ENCODE data around the gene SLC12A8. TPM values are rescaled to one million over a fixed set of nuclear protein-coding genes. Genes with fewer than 3 reads are reported as not detected.

SLC12A8 gene
- total and polyA plus RNA-seq, 4 donors, result 4.2 to 5.2 (median 4.9) TPM

- Histone ChIP-seq H3K27me3 (ENCODE audit: control insufficient read depth, insufficient read depth, low read length) (no peaks in the 10 kb centered on the region), H3K36me3 (ENCODE audit: control insufficient read depth, insufficient read depth, low read length) (no peaks in the 10 kb centered on the region), H3K9me3 (ENCODE audit: control insufficient read depth, insufficient read depth, low read length) (no peaks in the 10 kb centered on the region), H3K4me1 (ENCODE audit: control insufficient read depth, insufficient read depth, low read length) (no peaks in the 10 kb centered on the region), H3K4me3 (ENCODE audit: low read depth, low read length) (no peak overlapping the region), H3K27ac (ENCODE audit: low read depth, low read length) (no peak overlapping the region)
- no peak for DNase-seq (ENCODE audit: low read depth in 4 of 6, low spot score in 6 of 6)
- WGBS (ENCODE audit: insufficient coverage), result 93% methylated on average over 3 of the region's 4 CpGs
Measured at GRCh38 chr3:125068265-125068664, 144.3 kb downstream of the SLC12A8 start.

GRCh38 chr3:125067225-125067624 is 145.3 kb downstream of the SLC12A8 start:
- Histone ChIP-seq H3K27ac (ENCODE audit: low read depth, low read length) (no peak overlapping the region), H3K4me3 (ENCODE audit: low read depth, low read length) (no peak overlapping the region), H3K27me3 (ENCODE audit: control insufficient read depth, insufficient read depth, low read length) (no peaks in the 10 kb centered on the region), H3K9me3 (ENCODE audit: control insufficient read depth, insufficient read depth, low read length) (no peaks in the 10 kb centered on the region), H3K36me3 (ENCODE audit: control insufficient read depth, insufficient read depth, low read length) (no peaks in the 10 kb centered on the region), H3K4me1 (ENCODE audit: control insufficient read depth, insufficient read depth, low read length) (no peaks in the 10 kb centered on the region)
- DNase-seq (ENCODE audit: low read depth in 4 of 6, low spot score in 6 of 6), result no peak
- WGBS (ENCODE audit: insufficient coverage), result 94% methylated on average over 2 of the region's 3 CpGs

- WGBS (ENCODE audit: insufficient coverage), result 81% methylated on average over 6 of the region's 7 CpGs
- Histone ChIP-seq H3K36me3 (ENCODE audit: control insufficient read depth, insufficient read depth, low read length) (no peaks in the 10 kb centered on the region), H3K4me3 (ENCODE audit: low read depth, low read length) (no peak overlapping the region), H3K27ac (ENCODE audit: low read depth, low read length) (no peak overlapping the region), H3K27me3 (ENCODE audit: control insufficient read depth, insufficient read depth, low read length) (peaks cover 5% of the 10 kb centered on the region), H3K9me3 (ENCODE audit: control insufficient read depth, insufficient read depth, low read length) (no peaks in the 10 kb centered on the region), H3K4me1 (ENCODE audit: control insufficient read depth, insufficient read depth, low read length) (no peaks in the 10 kb centered on the region)
- DNase-seq (ENCODE audit: low read depth in 4 of 6, low spot score in 6 of 6), result no peak
Measured at GRCh38 chr3:125062904-125063618, 149.5 kb downstream of the SLC12A8 start.

GRCh38 chr3:125061646-125062045 is 150.9 kb downstream of the SLC12A8 start:
- H3K4me3 ChIP-seq (ENCODE audit: low read depth, low read length), result no peak overlapping the region
- H3K36me3 ChIP-seq (ENCODE audit: control insufficient read depth, insufficient read depth, low read length), result no peaks in the 10 kb centered on the region
- 74% methylated on average over 4 of the region's 5 CpGs for WGBS (ENCODE audit: insufficient coverage)
- no peaks in the 10 kb centered on the region for H3K9me3 ChIP-seq (ENCODE audit: control insufficient read depth, insufficient read depth, low read length)
- no peak overlapping the region for H3K27ac ChIP-seq (ENCODE audit: low read depth, low read length)
- peaks cover 5% of the 10 kb centered on the region for H3K27me3 ChIP-seq (ENCODE audit: control insufficient read depth, insufficient read depth, low read length)
- no peaks in the 10 kb centered on the region for H3K4me1 ChIP-seq (ENCODE audit: control insufficient read depth, insufficient read depth, low read length)
- no peak for DNase-seq (ENCODE audit: low read depth in 4 of 6, low spot score in 6 of 6)

GRCh38 chr3:125061170-125061569 is 151.4 kb downstream of the SLC12A8 start:
- Histone ChIP-seq H3K4me1 (ENCODE audit: control insufficient read depth, insufficient read depth, low read length) (peaks cover 4% of the 10 kb centered on the region), H3K36me3 (ENCODE audit: control insufficient read depth, insufficient read depth, low read length) (no peaks in the 10 kb centered on the region), H3K27me3 (ENCODE audit: control insufficient read depth, insufficient read depth, low read length) (peaks cover 5% of the 10 kb centered on the region), H3K9me3 (ENCODE audit: control insufficient read depth, insufficient read depth, low read length) (no peaks in the 10 kb centered on the region), H3K27ac (ENCODE audit: low read depth, low read length) (no peak overlapping the region), H3K4me3 (ENCODE audit: low read depth, low read length) (no peak overlapping the region)
- DNase-seq (ENCODE audit: low read depth in 4 of 6, low spot score in 6 of 6), result no peak
- WGBS (ENCODE audit: insufficient coverage), result 90% methylated on average over 4 of the region's 4 CpGs

GRCh38 chr3:125059488-125060245 is 152.9 kb downstream of the SLC12A8 start:
- WGBS (ENCODE audit: insufficient coverage), result 79% methylated on average over 6 of the region's 7 CpGs
- Histone ChIP-seq H3K36me3 (ENCODE audit: control insufficient read depth, insufficient read depth, low read length) (no peaks in the 10 kb centered on the region), H3K4me1 (ENCODE audit: control insufficient read depth, insufficient read depth, low read length) (peaks cover 10% of the 10 kb centered on the region), H3K9me3 (ENCODE audit: control insufficient read depth, insufficient read depth, low read length) (no peaks in the 10 kb centered on the region), H3K4me3 (ENCODE audit: low read depth, low read length) (no peak overlapping the region), H3K27me3 (ENCODE audit: control insufficient read depth, insufficient read depth, low read length) (peaks cover 5% of the 10 kb centered on the region), H3K27ac (ENCODE audit: low read depth, low read length) (no peak overlapping the region)
- no peak for DNase-seq (ENCODE audit: low read depth in 4 of 6, low spot score in 6 of 6)

- Histone ChIP-seq H3K4me3 (ENCODE audit: low read depth, low read length) (no peak overlapping the region), H3K9me3 (ENCODE audit: control insufficient read depth, insufficient read depth, low read length) (no peaks in the 10 kb centered on the region), H3K36me3 (ENCODE audit: control insufficient read depth, insufficient read depth, low read length) (no peaks in the 10 kb centered on the region), H3K4me1 (ENCODE audit: control insufficient read depth, insufficient read depth, low read length) (peaks cover 11% of the 10 kb centered on the region), H3K27me3 (ENCODE audit: control insufficient read depth, insufficient read depth, low read length) (peaks cover 5% of the 10 kb centered on the region), H3K27ac (ENCODE audit: low read depth, low read length) (no peak overlapping the region)
- DNase-seq (ENCODE audit: low read depth in 4 of 6, low spot score in 6 of 6), result no peak
- 92% methylated on average over 1 of the region's 3 CpGs for WGBS (ENCODE audit: insufficient coverage)
Measured at GRCh38 chr3:125058959-125059358, 153.6 kb downstream of the SLC12A8 start.

GRCh38 chr3:125058529-125058928 is 154.0 kb downstream of the SLC12A8 start:
- Histone ChIP-seq H3K27me3 (ENCODE audit: control insufficient read depth, insufficient read depth, low read length) (peaks cover 5% of the 10 kb centered on the region), H3K4me1 (ENCODE audit: control insufficient read depth, insufficient read depth, low read length) (peaks cover 11% of the 10 kb centered on the region), H3K36me3 (ENCODE audit: control insufficient read depth, insufficient read depth, low read length) (no peaks in the 10 kb centered on the region), H3K4me3 (ENCODE audit: low read depth, low read length) (no peak overlapping the region), H3K9me3 (ENCODE audit: control insufficient read depth, insufficient read depth, low read length) (no peaks in the 10 kb centered on the region), H3K27ac (ENCODE audit: low read depth, low read length) (no peak overlapping the region)
- 90% methylated on average over 2 of the region's 3 CpGs for WGBS (ENCODE audit: insufficient coverage)
- no peak for DNase-seq (ENCODE audit: low read depth in 4 of 6, low spot score in 6 of 6)

GRCh38 chr3:125057186-125057850 is 155.2 kb downstream of the SLC12A8 start:
- H3K4me1 ChIP-seq (ENCODE audit: control insufficient read depth, insufficient read depth, low read length), result peaks cover 19% of the 10 kb centered on the region
- no peak overlapping the region for H3K27ac ChIP-seq (ENCODE audit: low read depth, low read length)
- H3K9me3 ChIP-seq (ENCODE audit: control insufficient read depth, insufficient read depth, low read length), result no peaks in the 10 kb centered on the region
- no peak for DNase-seq (ENCODE audit: low read depth in 4 of 6, low spot score in 6 of 6)
- no peak overlapping the region for H3K4me3 ChIP-seq (ENCODE audit: low read depth, low read length)
- H3K36me3 ChIP-seq (ENCODE audit: control insufficient read depth, insufficient read depth, low read length), result no peaks in the 10 kb centered on the region
- peaks cover 5% of the 10 kb centered on the region for H3K27me3 ChIP-seq (ENCODE audit: control insufficient read depth, insufficient read depth, low read length)
- 83% methylated on average over 1 of the region's 3 CpGs for WGBS (ENCODE audit: insufficient coverage)

Measured in spinal cord (tissue), 10 donors.